Fibroblast of skin of back (primary cell): ENCODE data around the gene ADAMTS12.

Experiments
- DNase-seq: peaks from one replicate; pipeline ENCODE4 v3.0.0-alpha.2; 2013

Gene ADAMTS12

DNA sequence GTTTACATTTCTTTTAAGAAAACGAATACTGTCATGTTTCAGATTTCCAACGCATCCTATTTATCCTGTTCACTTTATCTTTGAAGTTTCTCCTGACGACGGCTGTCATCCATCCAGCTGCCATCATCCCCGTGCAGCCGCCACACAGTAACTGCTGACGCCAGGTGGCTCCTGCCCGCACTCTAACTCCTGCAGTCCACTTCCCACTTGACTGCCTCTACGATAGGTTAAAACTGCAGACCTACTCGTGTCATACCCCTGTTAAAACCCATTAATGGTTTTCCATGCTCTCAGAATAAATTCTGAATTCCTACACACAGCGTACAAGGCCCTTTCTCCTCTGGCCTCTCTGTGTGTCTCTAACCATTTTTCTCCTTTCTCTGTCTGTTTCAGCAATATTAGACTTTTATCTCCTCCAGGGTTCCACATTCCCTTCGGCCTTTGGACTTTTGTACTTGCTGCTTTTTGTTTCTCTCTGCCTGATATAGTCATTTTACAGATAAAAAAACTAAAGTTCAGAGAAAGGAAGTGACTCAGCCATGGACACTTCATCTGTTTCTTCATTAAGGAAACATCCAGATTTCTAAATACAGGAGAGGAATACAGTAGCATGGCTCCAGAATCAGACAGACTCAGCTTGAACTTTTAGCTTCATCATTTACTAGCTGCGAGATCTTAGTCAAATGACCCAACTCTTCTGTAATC, 84.9 kb downstream of the ADAMTS12 start:
- peak; percentile 82 for DNase-seq

DNA sequence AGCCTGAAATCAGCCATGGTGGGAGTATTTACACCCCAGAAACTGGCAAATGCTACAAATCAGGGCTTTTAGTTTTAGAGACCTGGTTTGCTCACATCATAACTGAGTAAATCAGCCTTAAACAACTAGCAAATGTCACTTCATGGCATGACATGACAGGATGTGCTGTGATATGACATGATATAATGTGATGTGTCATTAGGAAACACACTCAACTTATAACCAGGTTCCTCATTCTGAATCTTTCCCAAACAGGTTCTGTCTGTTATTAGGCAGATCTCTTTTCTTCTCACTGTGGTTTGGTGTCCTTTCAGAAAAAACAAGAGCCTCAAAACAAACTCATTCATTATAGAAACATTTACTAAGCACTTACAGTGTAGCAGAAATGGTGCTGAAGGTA, 90.5 kb downstream of the ADAMTS12 start:
- no peak for DNase-seq

DNA sequence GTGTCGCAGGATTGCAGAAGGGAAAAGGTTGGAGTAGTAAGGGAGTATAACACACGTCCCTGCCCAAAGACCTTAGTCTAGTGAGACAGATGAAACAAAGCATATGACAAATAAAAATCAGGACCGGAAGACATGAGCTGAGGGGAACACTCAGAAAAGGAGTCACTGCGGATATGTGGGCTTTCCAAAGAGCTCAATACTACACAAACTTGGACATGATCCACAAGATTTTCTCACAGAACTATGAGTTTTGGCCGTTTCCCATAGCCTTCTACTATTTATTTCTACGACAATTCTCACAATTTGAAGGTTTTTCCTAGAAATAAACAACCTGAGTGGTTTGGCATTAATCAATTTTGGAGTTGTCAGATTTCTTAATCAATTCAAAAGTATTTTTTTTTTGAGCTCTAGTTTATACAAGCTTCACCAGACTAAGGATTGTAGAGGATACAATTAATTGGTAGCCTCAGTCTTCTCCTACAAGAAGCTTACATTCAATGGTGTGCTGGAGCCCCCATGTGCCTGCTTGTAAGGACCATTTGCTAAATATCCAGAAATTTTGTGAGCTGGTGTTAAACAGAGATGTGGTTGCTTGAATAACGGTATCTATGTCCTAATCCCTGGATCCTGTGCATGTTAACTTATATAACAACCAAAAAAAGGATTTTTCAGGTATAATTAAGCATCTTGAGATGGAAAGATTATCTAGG, 91.4 kb downstream of the ADAMTS12 start:
- DNase-seq: no peak

DNA sequence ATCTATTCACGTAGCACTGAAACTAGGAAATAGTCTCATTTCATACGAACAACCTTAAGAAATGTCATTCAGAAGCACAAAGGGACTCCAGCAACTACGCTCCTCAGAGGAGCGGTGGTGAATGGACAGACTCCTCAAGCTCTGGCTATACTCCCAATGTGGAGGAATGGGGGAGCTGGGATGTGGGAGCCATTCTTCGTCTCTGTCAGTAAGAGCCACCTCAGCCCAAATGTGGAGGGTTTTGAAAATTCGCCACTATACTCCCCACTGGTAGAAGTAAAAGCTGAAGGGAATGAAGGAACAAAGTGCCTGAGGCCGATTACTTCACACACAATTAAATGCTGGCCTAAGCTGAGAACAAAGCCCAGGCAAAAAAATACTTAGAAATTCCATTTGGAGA, 96.3 kb downstream of the ADAMTS12 start:
- no peak for DNase-seq

DNA sequence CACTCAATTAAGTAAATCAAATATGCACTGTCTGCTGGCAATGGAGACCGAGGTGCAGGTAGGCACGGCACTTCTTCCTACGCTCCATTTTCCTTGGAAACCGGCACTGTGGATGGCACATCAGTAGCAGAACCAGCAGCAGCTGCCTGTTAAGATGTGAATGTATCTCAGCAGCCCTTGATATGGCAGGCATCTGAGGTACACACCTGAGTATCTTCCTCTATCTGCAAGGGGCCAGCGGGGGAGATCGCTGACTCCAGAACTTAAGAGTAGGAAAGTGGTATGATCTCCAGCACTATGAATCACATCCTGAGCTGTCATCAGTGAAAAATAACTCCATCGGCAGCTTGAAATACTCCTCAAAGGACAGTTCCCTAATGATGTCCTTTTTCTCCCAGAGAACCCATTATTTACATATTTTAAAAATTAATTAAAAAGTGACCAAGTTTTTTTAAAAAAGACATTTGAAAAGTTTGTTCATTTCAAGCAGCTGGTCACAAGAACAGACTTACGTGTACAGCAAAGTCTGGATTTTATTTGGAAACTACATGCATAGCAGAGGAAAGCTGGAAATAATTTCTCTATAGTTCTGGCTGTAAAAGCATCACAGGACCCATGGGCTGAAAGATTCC, 97.1 kb downstream of the ADAMTS12 start:
- DNase-seq: peak; percentile 74

DNA sequence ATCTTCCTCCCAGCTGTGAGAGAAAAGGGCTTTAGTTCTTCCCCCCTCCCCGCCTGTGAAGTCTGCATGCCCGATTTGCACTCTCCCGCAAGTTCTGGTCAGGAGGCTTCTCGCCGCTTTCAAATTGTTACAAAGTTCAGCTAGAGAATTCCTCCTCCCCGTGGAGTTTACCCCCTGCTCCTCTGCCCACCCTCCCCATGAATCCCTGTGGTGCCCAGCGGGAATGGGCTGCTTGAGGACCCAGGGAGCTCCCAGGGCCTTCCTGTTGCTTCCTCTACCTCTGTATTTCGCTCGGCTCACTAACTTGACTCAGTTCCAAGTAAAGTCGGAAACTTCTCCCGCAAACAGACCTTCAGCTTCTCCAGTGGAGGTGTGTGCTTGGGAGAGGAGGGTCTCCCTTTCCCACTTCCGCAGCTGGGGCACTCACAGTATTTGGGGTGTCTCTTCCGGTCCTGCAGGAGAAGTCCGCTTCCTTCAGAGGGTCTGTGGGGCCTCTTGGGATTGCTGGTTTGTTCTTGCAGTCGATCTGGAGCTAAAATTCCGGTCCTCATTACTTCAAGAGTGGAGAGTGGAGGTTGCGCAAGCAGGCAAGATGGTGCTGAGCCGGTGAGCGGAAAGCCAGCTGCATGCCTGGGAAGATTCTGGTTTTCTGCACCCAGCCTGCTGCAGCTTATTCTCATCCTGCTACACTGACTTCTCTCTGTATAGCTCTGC, 97.8 kb downstream of the ADAMTS12 start:
- DNase-seq: peak; percentile 50

DNA sequence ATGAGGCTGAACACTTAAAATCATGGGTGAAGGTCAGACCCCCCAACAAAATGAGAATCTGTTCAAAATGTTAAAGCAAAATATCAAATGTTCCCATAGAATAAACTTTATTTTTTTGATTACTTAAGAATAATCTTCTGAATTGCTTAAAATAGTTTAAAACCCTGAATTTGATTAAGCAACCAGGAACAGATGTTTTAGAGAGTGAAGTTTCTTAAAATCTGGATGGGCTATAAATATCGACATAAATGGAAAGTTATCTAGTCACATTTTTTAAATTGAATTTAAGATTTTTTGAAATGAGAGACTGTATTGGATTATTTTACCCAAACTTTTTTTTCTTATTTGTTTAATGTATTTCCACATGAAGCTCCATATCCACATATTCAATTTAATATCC, 98.5 kb downstream of the ADAMTS12 start:
- DNase-seq: no peak

DNA sequence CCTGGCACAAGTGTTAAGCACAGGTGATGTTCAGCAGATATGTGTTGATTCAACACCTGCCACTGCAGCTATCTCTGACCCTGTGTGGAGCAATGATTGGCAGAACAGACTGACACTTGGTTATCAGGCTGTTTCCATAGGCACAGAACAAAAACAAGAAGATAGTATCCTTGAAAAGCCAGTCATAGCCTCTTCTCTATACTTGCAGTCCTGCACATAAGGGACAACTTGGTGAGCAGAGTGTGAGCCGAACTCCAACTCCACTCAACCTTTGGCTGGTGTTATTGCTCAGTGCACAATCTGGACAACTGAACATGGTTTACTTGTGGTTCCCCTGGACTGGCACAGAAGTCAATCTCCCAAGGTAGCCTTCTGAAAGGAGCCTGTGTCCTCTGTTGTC, 99.2 kb downstream of the ADAMTS12 start:
- DNase-seq: no peak

DNA sequence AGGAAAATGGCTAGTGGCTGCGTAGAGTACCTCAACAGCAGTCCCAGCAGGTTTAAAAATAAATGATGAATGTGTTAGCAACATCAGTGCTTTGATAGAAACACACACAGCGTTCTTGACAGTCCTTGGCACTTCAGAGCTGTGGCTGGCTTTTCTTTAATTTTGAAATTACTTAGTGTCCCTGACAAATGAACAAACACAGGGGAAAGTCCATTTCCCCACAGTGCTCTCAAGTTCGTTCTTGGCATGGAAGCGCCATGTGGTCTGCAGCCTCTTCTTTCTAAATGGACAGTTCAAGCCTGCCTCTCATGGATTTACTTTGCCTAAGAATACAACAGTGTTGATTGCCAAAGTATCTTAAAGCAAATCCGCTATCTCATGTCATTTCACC, 102.2 kb downstream of the ADAMTS12 start:
- DNase-seq: no peak

DNA sequence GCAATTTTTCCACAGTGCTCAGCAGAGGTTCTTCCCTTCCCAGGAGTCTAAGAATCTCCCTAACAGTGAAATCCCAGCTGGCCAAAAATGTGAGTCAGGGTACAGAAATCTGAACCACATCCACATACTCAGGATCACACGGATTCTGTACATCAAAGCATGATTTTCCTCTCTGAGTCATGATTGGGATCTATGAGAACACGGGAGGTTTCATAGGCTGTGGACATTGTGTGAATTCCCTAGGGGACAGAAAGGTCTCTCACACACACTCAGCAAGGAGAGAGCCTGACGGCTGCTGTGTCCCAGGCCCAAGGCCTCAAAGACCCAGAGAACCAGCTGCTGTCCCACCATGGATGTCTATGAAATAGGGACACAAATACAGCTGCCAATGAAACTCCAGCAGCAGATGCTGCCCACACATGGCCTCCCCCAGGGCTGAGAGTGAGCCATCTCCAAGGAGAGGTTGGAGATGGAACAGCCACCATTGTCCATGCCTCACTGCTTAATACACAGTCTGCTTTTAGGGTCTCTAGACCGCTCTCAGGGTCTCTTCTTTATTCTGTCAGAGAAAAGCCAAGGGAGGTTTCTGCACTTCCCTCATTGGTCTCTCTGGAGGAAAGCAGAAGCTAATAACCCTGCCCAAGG, 102.7 kb downstream of the ADAMTS12 start:
- DNase-seq: peak; percentile 100

DNA sequence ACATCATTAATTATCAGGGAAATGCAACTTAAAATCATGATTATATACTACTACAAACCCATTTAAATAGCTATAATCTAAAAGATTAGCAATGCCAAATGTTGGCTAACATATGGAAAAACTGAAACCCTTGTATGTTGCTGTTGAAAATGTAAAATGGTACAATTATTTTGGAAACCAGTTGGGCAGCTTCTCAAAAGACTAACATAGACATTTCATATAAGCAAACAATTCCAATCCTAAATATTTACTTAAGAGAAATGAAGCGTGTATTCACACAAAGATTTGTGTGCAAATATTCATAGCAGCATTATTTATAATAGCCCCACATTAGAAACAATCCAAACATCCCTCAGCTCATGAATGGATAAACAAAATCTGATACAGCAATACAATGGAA, 106.2 kb downstream of the ADAMTS12 start:
- no peak for DNase-seq

DNA sequence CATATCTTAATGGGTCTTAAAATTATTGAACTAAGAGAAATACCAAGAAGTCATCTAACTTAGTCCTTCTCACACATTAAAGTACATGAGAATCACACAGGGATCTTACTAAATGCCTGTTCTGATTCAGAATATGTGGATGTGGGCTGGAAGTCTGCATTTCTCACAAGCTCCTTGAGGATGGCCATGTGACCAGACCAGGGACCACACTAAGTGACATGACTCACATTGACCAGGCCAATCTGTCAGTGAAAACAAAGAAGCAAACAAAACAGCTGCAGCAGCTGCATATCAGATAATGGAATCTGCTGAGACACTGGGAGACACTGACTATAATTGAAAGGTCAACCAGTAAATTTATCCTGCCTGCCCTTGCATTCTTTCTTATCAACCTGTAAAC, 110.5 kb downstream of the ADAMTS12 start:
- DNase-seq: peak; percentile 87

DNA sequence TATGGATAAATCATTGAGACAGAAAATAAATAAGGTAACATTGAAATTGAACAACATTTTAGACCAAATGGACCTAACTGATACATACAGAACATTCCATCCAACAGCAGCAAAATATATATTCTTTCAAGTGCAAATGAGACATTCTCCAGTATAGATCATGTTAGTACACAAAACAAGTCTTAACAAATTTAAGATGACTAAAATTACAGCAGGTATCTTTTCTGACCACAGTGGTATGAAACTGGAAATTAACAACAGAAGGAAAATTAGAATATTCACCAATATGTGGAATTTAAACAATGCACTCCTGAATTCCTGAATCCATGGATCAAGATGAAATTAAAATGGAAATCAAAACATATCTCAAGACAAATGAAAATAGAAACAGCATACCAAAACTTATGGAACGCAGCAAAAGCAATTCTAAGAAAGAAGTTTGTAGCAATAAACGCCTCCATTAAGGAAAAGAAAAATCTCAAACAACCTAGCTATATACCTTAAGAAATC, 115.6 kb downstream of the ADAMTS12 start:
- DNase-seq: peak; percentile 59

DNA sequence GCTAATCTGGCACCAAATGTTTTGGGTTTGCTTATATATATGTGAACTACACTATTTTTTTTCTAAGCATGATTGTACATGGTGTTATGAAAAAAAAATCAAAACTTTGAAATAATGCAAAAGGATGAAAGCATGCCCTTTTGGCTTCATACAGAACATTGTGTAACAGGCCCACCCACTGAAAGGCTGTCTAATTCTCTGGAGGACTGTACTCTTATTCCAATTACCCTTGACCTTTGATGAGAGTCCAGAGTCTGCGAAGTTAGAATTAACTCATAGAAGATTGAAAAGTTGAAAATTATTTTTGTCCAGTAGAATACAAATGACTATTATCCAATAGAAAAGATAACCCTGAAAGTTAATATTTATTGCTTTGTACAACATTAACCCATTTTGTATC, 117.4 kb downstream of the ADAMTS12 start:
- no peak for DNase-seq

DNA sequence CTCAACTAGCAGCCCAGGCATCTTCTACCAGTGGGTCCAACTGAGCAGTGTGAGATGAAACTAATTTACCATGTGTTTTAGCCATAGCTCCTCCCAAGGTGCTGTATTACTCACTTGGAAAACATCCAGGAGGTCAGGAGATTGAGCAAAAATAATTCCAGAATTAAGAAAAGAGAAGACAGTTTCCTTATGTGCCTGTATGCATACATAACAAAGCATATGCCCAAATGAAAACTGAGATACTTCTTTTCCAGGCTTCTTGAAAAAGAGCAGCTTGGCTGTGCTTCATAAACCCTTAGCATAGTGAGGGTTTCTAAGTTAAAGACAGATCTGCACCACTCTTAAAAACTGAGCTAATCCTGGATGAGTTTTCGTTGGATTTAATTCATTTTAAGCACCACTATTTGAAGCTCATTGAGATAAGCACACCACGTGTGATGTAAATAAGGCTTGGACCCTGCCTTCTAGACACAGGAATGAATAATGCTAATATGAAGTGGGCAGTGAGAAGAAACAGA, 119.4 kb downstream of the ADAMTS12 start:
- peak; percentile 56 for DNase-seq

DNA sequence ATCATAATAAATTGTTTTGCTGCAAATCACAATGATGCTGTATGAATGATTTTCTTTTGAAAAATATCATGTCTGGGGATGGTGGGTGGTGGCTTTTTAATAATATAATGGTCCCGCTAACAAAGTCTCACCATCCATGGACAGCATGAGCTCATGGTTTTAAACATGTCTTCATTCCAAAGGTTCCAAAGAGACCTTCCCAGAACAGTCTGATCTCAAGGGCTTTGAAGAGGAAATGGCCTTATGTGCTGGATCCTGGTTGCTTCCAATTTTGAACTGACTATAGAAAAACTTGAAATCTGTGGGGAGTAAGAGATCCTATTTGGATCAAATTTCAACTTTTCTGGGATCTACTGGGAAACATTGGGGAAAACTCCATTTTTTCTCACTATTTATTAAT, 121.8 kb downstream of the ADAMTS12 start:
- DNase-seq: peak; percentile 13

DNA sequence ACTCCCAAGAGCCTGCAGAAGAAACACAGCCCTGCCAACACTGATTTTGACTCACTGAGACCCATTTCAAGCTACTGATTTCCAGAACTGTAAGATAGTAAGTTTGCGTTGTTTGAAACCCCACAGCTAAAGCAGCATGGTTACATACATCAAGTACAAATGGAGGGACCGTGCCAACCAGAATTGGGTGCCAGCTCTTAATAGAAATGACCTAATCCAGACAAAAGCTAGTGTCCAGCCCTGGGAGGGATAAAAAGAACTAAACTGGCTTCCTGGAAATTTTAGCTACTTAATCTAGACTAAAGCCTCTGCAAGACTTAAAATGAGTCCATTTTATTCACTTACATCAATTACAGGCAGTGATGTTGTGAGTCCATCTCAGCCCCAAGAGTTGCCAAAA, 122.6 kb downstream of the ADAMTS12 start:
- DNase-seq: no peak

DNA sequence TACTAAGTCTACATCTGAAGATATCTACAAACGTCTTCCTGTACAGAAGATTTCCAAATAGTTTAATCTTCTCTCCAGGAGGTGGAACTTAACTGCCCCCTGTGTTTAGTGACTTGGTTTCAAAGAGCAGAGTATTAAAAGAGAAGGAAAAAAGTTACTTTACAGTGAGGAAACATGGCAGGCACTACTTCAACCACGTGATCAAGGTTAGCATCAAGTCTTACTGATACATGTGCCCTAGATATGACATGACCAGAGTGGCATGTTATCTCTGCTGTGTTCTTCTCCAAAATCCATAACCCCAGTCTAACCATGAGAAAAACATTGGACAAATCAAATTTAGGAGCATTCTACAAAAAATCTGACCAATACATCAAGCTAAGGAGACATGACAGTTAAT, 125.8 kb downstream of the ADAMTS12 start:
- no peak for DNase-seq

DNA sequence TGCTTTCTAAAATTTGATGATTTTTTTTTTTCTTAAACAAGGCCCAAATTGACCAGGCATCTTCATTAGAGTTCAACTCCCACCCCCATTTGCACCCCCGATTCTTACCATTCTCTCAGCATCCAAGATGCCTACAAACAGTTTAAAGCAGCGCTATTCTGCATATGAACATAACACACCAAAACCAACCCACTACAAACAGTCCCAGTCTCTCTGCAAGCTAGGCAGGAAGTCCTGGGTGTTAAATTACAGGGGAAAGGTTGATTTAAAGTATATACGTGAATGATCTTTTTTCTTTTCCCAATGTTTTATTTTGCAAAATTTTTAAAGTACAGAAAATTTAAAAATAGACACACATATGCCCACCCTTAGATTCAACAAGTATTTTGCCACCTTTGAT, 127.0 kb downstream of the ADAMTS12 start:
- no peak for DNase-seq

DNA sequence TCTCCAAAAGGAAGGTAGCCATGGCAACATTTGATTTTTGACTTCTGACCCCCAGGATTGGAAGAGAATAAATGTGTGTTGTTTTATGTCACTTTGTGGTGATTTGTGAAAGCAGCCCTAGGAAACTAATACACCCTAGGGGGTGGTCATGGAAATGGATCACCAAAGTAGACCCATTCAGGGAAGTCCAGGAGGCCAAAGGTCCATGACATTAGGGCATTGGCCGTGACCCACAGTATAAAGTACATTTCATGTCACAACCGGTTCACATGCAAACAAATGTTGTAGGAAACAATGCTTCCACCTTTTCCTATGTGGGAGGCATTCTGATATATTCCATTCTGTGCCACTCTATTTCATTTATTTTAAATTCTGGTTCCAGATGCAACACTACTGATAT, 128.4 kb downstream of the ADAMTS12 start:
- no peak for DNase-seq

DNA sequence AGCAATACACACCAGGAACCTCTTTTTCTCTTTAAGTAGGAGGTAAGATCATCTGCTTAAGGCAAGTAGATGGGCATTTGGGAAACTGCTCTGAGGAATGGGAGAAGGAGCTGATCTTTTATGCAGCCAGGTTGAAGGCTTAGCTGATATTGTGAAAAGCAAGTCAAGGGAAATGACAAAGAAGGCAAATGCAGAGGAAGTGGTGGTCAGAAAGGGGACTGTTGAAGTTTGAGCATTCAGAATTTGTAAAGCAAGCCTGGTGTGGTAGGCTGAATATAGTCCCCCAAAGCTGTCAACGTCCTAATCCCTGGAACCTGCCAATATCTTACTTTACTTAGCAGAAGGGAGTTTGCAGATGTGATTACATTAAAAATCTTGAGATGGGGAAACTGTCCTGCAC, 128.9 kb downstream of the ADAMTS12 start:
- DNase-seq: no peak

DNA sequence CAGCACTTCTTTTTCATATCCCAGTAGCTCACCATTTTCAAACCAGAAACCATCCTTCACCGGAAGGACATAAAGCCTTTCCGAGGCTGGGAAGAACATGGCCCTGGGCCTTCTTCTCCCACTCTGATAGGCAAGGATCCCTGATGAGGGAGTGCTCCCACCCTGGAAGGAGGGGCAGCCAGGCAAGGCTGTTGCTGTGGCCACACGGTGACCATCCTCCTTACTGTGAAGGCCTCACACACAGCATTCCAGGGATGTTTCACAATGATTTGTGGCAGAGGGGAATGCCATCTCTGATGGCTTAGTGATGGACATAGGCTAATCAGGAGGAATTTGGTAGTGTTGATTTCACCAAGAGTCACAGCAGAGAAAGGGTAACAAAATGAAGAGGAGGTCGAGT, 130.7 kb downstream of the ADAMTS12 start:
- peak; percentile 88 for DNase-seq
